OCI-LY7 (cell line): Measurements from ENCODE around the gene DMC1.

Experiments
- EZH2phosphoT487 ChIP-seq: fragments of 200-600 bp; sonication (generic); IDR thresholded peaks from 2 replicates; pipeline ENCODE4 v1.6.1; 2018; ENCODE audit warnings: low read depth, borderline replicate concordance, mild to moderate bottlenecking, mixed run types, antibody characterized with exemption, low read length, moderate library complexity, mixed read lengths
- TF ChIP-seq, protein P1 (sequence below): fragments of 200-600 bp; sonication (generic); conservative IDR thresholded peaks from 2 replicates; pipeline ENCODE4 v1.5.1; 2014; ENCODE audit warnings: mild to moderate bottlenecking, antibody characterized with exemption, low read length, moderate library complexity, mixed read lengths

DNA sequence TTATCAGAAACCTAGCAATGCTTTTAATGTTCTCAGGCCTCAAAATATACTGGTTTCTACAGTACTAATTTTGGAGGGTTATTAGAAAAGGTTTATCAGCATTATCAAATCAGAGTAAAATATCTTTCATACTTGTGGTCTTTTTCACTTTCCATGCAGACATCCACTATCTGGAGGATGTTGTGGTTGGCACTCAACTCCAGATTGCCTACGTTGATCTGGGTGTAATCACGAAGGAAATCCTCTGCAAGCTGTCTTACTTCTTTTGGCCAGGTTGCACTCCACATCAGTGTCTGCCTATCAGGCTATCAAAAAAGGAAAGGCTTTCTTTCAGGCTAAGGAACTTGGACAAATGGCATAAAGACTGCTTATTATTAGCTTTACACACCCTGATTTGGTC lies 75.5 kb downstream of the DMC1 start:
- TF ChIP-seq, protein P1, sequence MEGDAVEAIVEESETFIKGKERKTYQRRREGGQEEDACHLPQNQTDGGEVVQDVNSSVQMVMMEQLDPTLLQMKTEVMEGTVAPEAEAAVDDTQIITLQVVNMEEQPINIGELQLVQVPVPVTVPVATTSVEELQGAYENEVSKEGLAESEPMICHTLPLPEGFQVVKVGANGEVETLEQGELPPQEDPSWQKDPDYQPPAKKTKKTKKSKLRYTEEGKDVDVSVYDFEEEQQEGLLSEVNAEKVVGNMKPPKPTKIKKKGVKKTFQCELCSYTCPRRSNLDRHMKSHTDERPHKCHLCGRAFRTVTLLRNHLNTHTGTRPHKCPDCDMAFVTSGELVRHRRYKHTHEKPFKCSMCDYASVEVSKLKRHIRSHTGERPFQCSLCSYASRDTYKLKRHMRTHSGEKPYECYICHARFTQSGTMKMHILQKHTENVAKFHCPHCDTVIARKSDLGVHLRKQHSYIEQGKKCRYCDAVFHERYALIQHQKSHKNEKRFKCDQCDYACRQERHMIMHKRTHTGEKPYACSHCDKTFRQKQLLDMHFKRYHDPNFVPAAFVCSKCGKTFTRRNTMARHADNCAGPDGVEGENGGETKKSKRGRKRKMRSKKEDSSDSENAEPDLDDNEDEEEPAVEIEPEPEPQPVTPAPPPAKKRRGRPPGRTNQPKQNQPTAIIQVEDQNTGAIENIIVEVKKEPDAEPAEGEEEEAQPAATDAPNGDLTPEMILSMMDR, result no peak
- TF ChIP-seq EZH2phosphoT487, result no peak
